Nephron progenitor cell (in vitro differentiated cells): ENCODE results near the gene KCNK3.

Experiments used
- DNase-seq: peaks from one replicate; pipeline ENCODE4 v3.0.0; 2021
- H3K27ac Mint-ChIP-seq: 2 replicates; pipeline ENCODE4 v1.8.0; 2021; ENCODE audit warnings: mild to moderate bottlenecking, moderate library complexity, mixed read lengths
- H3K27me3 Mint-ChIP-seq: 2 replicates; pipeline ENCODE4 v1.8.0; 2021; ENCODE audit warnings: mild to moderate bottlenecking, low read depth, mixed read lengths; ENCODE audit not compliant: poor library complexity
- H3K36me3 Mint-ChIP-seq: 2 replicates; pipeline ENCODE4 v1.8.0; 2021; ENCODE audit warnings: low read depth, mixed read lengths
- H3K4me1 Mint-ChIP-seq: 2 replicates; pipeline ENCODE4 v1.8.0; 2021; ENCODE audit warnings: mixed read lengths
- H3K4me3 Mint-ChIP-seq: 2 replicates; pipeline ENCODE4 v1.8.0; 2021; ENCODE audit warnings: mild to moderate bottlenecking, moderate library complexity, mixed read lengths
- H3K9me3 Mint-ChIP-seq: 2 replicates; pipeline ENCODE4 v1.8.0; 2021; ENCODE audit warnings: mild to moderate bottlenecking, moderate library complexity, mixed read lengths
- CTCF ChIP-seq: fragments of 200-600 bp; sonication (generic); IDR thresholded peaks from 2 replicates; pipeline ENCODE4 v1.5.0; 2021; ENCODE audit warnings: antibody characterized with exemption

Gene KCNK3

GRCh38 chr2:26735883-26736588, 43.5 kb downstream of the KCNK3 start:
- no peak overlapping the region for H3K4me3 Mint-ChIP-seq
- no peak for TF ChIP-seq CTCF
- H3K4me1 Mint-ChIP-seq = peaks cover 40% of the 10 kb centered on the region
- H3K27me3 Mint-ChIP-seq = peaks cover 11% of the 10 kb centered on the region
- no peaks in the 10 kb centered on the region for H3K36me3 Mint-ChIP-seq
- no peak for DNase-seq
- peak overlapping the region; percentile 85 for H3K27ac Mint-ChIP-seq
- no peaks in the 10 kb centered on the region for H3K9me3 Mint-ChIP-seq

GRCh38 chr2:26737221-26737620, 44.7 kb downstream of the KCNK3 start:
- no peak for DNase-seq
- Mint-ChIP-seq H3K9me3 (no peaks in the 10 kb centered on the region), H3K4me1 (peaks cover 38% of the 10 kb centered on the region), H3K27me3 (peaks cover 8% of the 10 kb centered on the region), H3K27ac (no peak overlapping the region), H3K36me3 (no peaks in the 10 kb centered on the region), H3K4me3 (no peak overlapping the region)
- no peak for TF ChIP-seq CTCF

- H3K36me3 Mint-ChIP-seq = no peaks in the 10 kb centered on the region
- H3K27ac Mint-ChIP-seq = no peak overlapping the region
Measured at GRCh38 chr2:26738481-26738880, 46.0 kb downstream of the KCNK3 start.

GRCh38 chr2:26739514-26739913, 47.0 kb downstream of the KCNK3 start:
- H3K4me3 Mint-ChIP-seq = no peak overlapping the region
- H3K27ac Mint-ChIP-seq = no peak overlapping the region
- peaks cover 39% of the 10 kb centered on the region for H3K4me1 Mint-ChIP-seq
- peaks cover 4% of the 10 kb centered on the region for H3K27me3 Mint-ChIP-seq
- H3K9me3 Mint-ChIP-seq = no peaks in the 10 kb centered on the region
- no peaks in the 10 kb centered on the region for H3K36me3 Mint-ChIP-seq
- DNase-seq = no peak
- no peak for TF ChIP-seq CTCF

More at GRCh38 chr2:26738481-26738880, 46.0 kb downstream of the KCNK3 start:
- DNase-seq = no peak
- H3K9me3 Mint-ChIP-seq = no peaks in the 10 kb centered on the region
- H3K4me1 Mint-ChIP-seq = peaks cover 33% of the 10 kb centered on the region
- H3K4me3 Mint-ChIP-seq = no peak overlapping the region
- peaks cover 4% of the 10 kb centered on the region for H3K27me3 Mint-ChIP-seq
- TF ChIP-seq CTCF = no peak

- Mint-ChIP-seq H3K27ac (no peak overlapping the region), H3K27me3 (peaks cover 4% of the 10 kb centered on the region), H3K9me3 (no peaks in the 10 kb centered on the region), H3K4me1 (peaks cover 34% of the 10 kb centered on the region), H3K36me3 (no peaks in the 10 kb centered on the region), H3K4me3 (no peak overlapping the region)
- DNase-seq = no peak
- no peak for TF ChIP-seq CTCF
Measured at GRCh38 chr2:26740346-26740745, 47.8 kb downstream of the KCNK3 start.

GRCh38 chr2:26740890-26741302, 48.4 kb downstream of the KCNK3 start:
- Mint-ChIP-seq H3K9me3 (no peaks in the 10 kb centered on the region), H3K27me3 (peaks cover 4% of the 10 kb centered on the region), H3K4me1 (peaks cover 30% of the 10 kb centered on the region), H3K27ac (no peak overlapping the region), H3K36me3 (no peaks in the 10 kb centered on the region), H3K4me3 (no peak overlapping the region)
- DNase-seq = no peak
- no peak for TF ChIP-seq CTCF
